Activated T-helper 17 cell treated with anti-CD3 and anti-CD28 coated beads, Interleukin-2, amount 50 U/mL, for 72 hours (primary cell): ENCODE measurements around the gene AFTPH. TPM values are rescaled to one million over a fixed set of nuclear protein-coding genes. Genes with fewer than 3 reads are reported as not detected.

Source experiments
- ATAC-seq: fragments of 150-1000 bp; cut with Tn5 transposase; replicated peaks from 2 replicates; pipeline ENCODE4 v1.10.0; 2021; ENCODE audit warnings: mild to moderate bottlenecking, moderate library complexity
- H3K27ac Mint-ChIP-seq: one replicate; pipeline ENCODE4 v1.8.0; 2022; ENCODE audit warnings: mixed read lengths
- H3K27me3 Mint-ChIP-seq: one replicate; pipeline ENCODE4 v1.8.0; 2022; ENCODE audit warnings: mixed read lengths
- H3K36me3 Mint-ChIP-seq: one replicate; pipeline ENCODE4 v1.8.0; 2022; ENCODE audit warnings: low read depth, mild to moderate bottlenecking, mixed read lengths
- H3K4me1 Mint-ChIP-seq: one replicate; pipeline ENCODE4 v1.8.0; 2022; ENCODE audit warnings: mixed read lengths
- H3K4me3 Mint-ChIP-seq: one replicate; pipeline ENCODE4 v1.8.0; 2022; ENCODE audit warnings: mild to moderate bottlenecking, mixed read lengths
- H3K9me3 Mint-ChIP-seq: one replicate; pipeline ENCODE4 v1.8.0; 2022; ENCODE audit warnings: mixed read lengths
- total RNA-seq, 2 donors: library from RNA; stranded (reverse); gene quantifications; one replicate each; pipeline ENCODE4 v1.2.3, GENCODE V29; 2022

AFTPH gene
- total RNA-seq, 2 donors from 2014 or later, result 32.3 to 49.8 TPM

GRCh38 chr2:64613276-64613675 is 89.1 kb downstream of the AFTPH start:
- Mint-ChIP-seq H3K36me3 (no peaks in the 10 kb centered on the region), H3K9me3 (no peaks in the 10 kb centered on the region), H3K27me3 (no peaks in the 10 kb centered on the region), H3K4me3 (no peak overlapping the region), H3K4me1 (peaks cover under 1% of the 10 kb centered on the region), H3K27ac (no peak overlapping the region)
- no peak for ATAC-seq

DNA sequence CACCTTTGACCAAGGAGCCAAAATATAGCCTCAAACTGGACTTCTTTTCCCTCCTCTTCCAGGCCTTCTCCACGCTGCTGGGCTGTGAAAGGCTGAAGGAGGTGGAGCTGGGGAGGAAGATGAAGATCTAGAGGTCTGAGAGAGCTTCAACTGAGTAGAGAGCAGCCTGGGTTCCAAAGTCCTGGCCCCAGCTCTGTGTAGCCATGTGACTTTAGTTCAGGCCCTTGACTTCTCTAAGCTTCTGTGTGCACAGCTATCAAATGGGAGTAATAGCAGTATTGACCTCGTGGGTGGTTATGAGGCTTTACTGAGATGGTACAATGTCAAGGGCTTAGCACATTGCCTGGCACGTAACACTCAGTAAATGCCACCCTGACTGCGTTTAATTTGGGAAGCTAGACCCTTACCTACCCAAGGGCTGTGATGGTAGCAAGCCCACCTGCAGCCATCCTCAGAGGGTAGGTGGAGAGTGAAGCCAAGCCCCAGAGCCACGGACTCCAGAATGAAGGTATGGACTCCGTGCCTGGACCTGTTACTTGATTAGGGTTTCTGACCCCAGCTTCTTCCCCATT is 91.2 kb downstream of the AFTPH start:
- no peak for ATAC-seq
- no peaks in the 10 kb centered on the region for H3K4me1 Mint-ChIP-seq
- no peak overlapping the region for H3K4me3 Mint-ChIP-seq
- no peaks in the 10 kb centered on the region for H3K36me3 Mint-ChIP-seq
- H3K27ac Mint-ChIP-seq, result no peak overlapping the region
- H3K9me3 Mint-ChIP-seq, result no peaks in the 10 kb centered on the region
- no peaks in the 10 kb centered on the region for H3K27me3 Mint-ChIP-seq

DNA sequence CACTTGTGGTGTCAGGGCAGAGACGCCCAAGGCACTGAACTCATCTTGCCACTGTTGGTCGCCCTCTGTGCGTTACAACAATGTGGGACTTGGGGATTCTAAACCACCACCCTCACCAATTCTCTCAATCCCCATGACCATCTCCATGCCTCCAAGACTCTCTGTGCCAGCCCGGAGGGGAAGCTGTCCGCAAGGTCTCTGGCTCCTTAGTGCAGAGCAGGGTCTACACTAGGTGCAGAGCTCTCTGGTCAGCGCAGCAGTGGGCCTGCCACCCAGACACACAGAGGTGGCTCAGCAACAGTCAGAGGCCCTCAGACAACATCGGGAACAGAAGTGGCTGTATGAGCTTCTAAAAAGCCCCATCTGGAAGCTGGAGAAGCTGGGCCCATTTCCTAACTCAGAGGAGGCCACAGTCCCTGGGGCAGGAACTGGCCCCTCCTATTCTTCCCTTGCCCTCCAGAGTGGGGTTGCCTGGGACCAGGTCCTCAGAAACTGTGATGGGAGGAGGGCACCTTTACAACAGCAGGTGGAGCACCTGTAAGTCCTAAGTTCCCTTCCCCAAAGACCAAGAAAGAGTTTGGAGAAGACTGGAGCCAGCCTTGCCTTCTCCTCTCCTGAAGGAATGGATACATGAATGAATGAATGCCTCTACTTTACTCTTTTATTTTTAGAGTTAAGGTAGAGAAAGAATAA is 91.9 kb downstream of the AFTPH start:
- H3K36me3 Mint-ChIP-seq, result no peaks in the 10 kb centered on the region
- H3K4me3 Mint-ChIP-seq, result no peak overlapping the region
- H3K4me1 Mint-ChIP-seq, result no peaks in the 10 kb centered on the region
- no peaks in the 10 kb centered on the region for H3K9me3 Mint-ChIP-seq
- no peaks in the 10 kb centered on the region for H3K27me3 Mint-ChIP-seq
- no peak overlapping the region for H3K27ac Mint-ChIP-seq
- ATAC-seq, result no peak

DNA sequence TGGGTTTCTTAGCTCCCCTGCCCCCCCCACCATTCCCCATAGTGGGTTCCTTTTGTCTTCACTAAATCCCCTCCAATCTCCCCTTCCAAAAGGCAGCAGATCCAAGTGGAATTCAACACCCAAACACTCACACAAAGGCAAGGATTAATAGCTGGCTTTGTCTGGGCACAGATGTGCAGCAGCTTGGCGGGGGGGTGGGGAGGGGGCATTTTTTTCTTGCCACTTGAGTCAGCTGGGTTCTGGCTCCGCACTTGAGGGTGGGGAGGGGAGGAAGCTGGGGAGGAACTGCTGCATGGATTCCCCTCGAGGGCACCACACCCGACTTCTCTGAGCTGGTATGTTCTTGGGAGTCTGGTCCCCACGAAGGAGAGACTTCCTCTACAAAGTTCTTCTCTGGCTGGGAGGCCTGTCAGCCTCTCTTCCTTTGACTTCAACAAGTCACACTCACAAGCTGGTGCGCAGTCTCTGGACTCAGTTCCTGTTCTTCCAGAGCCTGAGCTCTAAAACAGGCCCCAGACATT is 93.6 kb downstream of the AFTPH start:
- Mint-ChIP-seq H3K4me3 (no peak overlapping the region), H3K27ac (peak overlapping the region; percentile 61), H3K9me3 (no peaks in the 10 kb centered on the region), H3K4me1 (no peaks in the 10 kb centered on the region), H3K36me3 (no peaks in the 10 kb centered on the region), H3K27me3 (no peaks in the 10 kb centered on the region)
- ATAC-seq, result no peak

DNA sequence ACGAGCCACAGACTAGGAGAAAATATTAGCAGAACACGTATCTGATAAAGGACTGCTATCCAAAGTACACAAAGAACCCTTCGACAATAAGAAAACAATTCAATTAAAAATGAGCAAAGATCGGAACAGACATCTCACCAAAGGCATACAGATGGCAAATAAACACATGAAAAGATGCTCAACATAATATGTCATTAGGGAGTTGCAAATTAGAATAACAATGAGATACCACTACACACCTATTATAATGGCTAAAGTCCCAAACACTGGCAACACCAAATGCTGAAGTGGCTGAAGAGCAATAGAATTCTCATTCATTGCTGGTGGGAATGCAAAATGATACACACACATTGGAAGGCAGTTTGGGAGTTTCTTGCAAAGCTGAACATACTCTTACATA is 96.5 kb downstream of the AFTPH start:
- H3K4me1 Mint-ChIP-seq, result no peaks in the 10 kb centered on the region
- no peak overlapping the region for H3K4me3 Mint-ChIP-seq
- no peaks in the 10 kb centered on the region for H3K9me3 Mint-ChIP-seq
- H3K27ac Mint-ChIP-seq, result no peak overlapping the region
- no peaks in the 10 kb centered on the region for H3K27me3 Mint-ChIP-seq
- H3K36me3 Mint-ChIP-seq, result no peaks in the 10 kb centered on the region
- no peak for ATAC-seq

- Mint-ChIP-seq H3K4me1 (no peaks in the 10 kb centered on the region), H3K27ac (no peak overlapping the region), H3K9me3 (no peaks in the 10 kb centered on the region), H3K4me3 (no peak overlapping the region), H3K27me3 (no peaks in the 10 kb centered on the region), H3K36me3 (no peaks in the 10 kb centered on the region)
- no peak for ATAC-seq
Measured at GRCh38 chr2:64622443-64623241, 98.5 kb downstream of the AFTPH start.

DNA sequence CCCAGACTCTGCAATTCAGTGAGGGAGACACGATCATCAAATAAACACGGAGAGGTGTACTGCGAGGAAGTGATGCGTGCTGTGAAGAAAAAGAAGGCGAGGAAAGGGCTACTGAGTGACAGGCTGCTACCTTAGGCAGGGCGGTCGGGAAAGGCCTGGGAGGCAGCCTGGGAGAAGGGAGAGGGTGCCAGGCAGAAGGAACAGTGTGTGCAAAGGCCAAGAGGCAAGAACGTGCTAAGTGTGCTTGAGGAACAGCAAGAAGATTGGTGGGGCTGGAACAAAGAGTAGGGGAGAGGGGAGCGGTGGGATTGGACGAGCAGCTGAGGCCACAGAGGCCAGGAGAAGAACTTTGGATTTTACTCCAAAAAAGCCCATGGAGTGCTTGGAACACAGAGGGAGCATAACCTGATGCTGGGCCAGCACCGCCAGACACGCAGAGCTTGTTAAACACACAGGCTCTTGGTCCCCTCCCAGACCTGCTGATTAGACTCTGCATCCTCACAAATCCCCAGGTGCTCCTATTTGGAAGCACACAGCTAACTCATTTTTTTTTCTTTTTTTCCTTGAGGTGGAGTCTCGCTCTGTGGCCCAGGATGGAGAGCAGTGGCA is 99.2 kb downstream of the AFTPH start:
- Mint-ChIP-seq H3K36me3 (no peaks in the 10 kb centered on the region), H3K9me3 (no peaks in the 10 kb centered on the region), H3K27ac (no peak overlapping the region), H3K4me1 (no peaks in the 10 kb centered on the region), H3K27me3 (no peaks in the 10 kb centered on the region), H3K4me3 (no peak overlapping the region)
- no peak for ATAC-seq

GRCh38 chr2:64624108-64624610 is 100.0 kb downstream of the AFTPH start:
- Mint-ChIP-seq H3K4me3 (no peak overlapping the region), H3K36me3 (no peaks in the 10 kb centered on the region)

DNA sequence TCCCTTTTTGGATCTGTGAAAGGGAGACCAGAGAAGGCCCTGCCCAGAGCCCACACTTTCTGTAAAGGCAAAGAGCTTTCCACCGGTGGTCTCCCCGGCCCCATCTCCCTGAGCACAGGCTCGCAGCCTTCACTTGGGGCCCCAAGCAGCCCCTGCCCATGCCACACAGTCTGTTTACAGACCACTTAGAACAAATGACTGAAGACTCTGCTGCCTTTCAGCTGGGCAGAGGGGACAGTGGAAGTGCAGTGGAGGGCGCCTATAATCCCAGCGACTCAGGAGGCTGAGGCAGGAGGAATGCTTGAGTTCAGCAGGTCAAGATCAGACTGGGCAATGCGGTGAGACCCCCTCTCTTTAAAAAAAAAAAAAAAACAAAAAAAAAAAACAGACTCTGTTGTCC is 100.7 kb downstream of the AFTPH start:
- Mint-ChIP-seq H3K4me1 (no peaks in the 10 kb centered on the region), H3K4me3 (no peak overlapping the region), H3K27me3 (no peaks in the 10 kb centered on the region), H3K27ac (no peak overlapping the region), H3K9me3 (no peaks in the 10 kb centered on the region), H3K36me3 (no peaks in the 10 kb centered on the region)
- no peak for ATAC-seq

More at GRCh38 chr2:64624108-64624610, 100.0 kb downstream of the AFTPH start:
- no peak overlapping the region for H3K27ac Mint-ChIP-seq
- no peaks in the 10 kb centered on the region for H3K9me3 Mint-ChIP-seq
- no peaks in the 10 kb centered on the region for H3K27me3 Mint-ChIP-seq
- H3K4me1 Mint-ChIP-seq, result no peaks in the 10 kb centered on the region
- no peak for ATAC-seq

GRCh38 chr2:64625299-64626145 is 101.4 kb downstream of the AFTPH start:
- H3K27me3 Mint-ChIP-seq, result no peaks in the 10 kb centered on the region
- peak; percentile 42 for ATAC-seq
- H3K27ac Mint-ChIP-seq, result no peak overlapping the region
- no peaks in the 10 kb centered on the region for H3K9me3 Mint-ChIP-seq
- no peak overlapping the region for H3K4me3 Mint-ChIP-seq
- H3K4me1 Mint-ChIP-seq, result no peaks in the 10 kb centered on the region
- peaks cover 1% of the 10 kb centered on the region for H3K36me3 Mint-ChIP-seq

DNA sequence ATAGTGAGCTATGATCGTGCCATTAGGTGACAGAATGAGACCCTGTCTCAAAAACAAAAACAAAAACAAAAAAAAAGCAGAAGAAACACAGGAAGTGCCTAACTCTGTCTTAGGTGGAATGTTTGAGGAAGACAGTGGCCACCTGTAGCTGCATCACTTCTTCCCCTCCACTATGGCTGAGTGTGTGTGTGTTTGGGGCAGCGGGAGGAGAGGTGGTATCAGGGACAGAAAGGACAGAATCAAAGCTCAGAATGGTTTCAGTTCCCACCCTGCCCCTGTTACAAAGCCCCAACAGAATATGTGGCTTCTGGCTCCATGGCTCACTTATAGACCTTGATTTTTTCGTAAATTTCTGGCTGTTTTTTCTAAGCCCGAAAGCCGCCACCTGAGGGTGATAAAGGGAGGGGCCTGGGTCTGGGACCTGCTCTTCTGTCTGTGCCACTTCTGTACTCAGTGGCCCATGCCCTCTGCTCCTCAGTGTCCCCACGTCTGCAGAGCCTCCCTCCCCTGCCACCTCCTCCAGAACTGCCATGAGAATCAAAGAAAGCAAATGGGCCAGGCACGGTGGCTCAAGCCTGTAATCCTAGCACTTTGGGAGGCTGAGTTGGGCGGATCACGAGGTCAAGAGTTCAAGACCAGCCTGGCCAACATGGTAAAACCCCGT is 102.2 kb downstream of the AFTPH start:
- Mint-ChIP-seq H3K27ac (no peak overlapping the region), H3K27me3 (no peaks in the 10 kb centered on the region), H3K36me3 (peaks cover 7% of the 10 kb centered on the region), H3K4me1 (no peaks in the 10 kb centered on the region), H3K9me3 (no peaks in the 10 kb centered on the region), H3K4me3 (no peak overlapping the region)
- no peak for ATAC-seq

DNA sequence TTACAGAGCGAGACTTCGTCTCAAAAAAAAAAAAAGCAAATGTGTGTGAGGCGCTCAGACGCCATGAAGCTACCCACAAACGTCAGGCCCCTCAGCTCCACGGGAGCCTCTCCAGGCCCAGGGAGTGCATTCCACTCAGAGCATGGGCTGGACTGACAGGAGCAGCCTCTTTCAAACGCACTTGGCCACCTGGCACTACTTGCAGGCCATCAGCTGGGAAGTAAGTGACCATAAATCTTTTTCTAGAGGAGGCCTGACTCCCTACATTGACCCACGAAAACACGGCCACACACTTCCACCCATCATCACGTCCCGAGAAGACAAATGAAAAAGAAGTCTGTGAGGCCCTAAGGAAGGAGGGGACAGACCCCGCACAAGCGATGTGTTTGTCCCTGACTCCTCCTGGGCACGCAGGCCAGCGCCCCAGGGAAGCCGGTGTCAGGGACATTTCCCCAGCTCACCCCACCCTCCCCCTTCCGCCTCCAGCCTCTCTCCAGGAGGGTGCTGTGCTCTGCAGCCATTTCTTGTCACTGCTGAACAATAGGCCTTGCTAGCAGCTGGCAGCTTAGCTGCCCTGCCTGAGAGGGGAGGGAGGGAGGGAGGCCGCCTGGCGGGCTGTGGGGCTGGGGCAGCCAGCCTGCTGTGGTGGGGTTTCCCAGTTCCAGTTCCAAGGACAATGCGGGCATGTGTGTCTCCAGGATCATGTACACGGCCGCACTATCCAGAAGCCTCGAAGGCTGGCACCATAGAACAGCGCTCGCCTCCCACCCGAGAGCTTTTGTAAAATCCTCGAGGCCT is 103.0 kb downstream of the AFTPH start:
- Mint-ChIP-seq H3K9me3 (no peaks in the 10 kb centered on the region), H3K27ac (no peak overlapping the region), H3K4me3 (no peak overlapping the region), H3K27me3 (no peaks in the 10 kb centered on the region), H3K36me3 (peaks cover 7% of the 10 kb centered on the region), H3K4me1 (no peaks in the 10 kb centered on the region)
- no peak for ATAC-seq
